ENCODE data around the gene FMO2. TPM values are rescaled to one million over a fixed set of nuclear protein-coding genes. Genes with fewer than 3 reads are reported as not detected.

Gene FMO2
- total and polyA plus RNA-seq, 4 donors: 5.2 to 165 (median 61.5) TPM

DNA sequence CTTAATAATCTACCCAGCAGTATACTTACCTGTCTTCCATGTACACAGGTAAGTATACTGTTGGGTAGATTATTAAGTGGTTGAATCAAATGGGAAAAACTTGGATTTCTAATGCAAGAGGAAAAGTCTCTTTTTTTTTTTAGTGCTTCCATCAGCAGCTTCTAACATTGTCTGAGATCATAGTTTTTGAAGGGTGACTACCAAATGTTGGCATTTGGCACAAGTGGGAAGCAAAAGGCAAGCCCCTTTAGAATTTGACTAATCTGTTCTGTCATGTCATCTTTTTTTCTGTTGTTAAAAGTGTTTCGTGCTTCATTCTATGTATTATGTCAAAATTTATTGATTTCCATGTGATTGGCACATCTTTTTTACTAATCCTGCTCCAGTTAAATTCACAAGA, 63.7 kb downstream of the FMO2 start:
- DNase-seq (no peak), ATAC-seq (ENCODE audit: insufficient read depth, low FRiP score) (no peak)
- Histone ChIP-seq H3K9ac (ENCODE audit: insufficient read depth in 1 of 2, low read length in 2 of 2) (no peak overlapping the region), H3K4me1 (ENCODE audit: control insufficient read depth in 5 of 5, insufficient read depth in 5 of 5, low read length in 5 of 5) (peaks cover 0 to 7% (median 0%) of the 10 kb centered on the region in 5 donors), H3K4me3 (no peak overlapping the region), H3K36me3 (ENCODE audit: control insufficient read depth in 4 of 4, insufficient read depth in 4 of 4, low read length in 4 of 4) (peaks cover 0 to under 1% (median 0%) of the 10 kb centered on the region in 4 donors), H3K27ac (ENCODE audit: low read depth in 1 of 2, low read length in 1 of 2) (no peak overlapping the region), H3K9me3 (ENCODE audit: control insufficient read depth in 4 of 4, insufficient read depth in 3 of 4, low read length in 3 of 4) (peaks cover 0 to 3% (median 0%) of the 10 kb centered on the region in 4 donors), H3K27me3 (ENCODE audit: control insufficient read depth in 3 of 3, insufficient read depth in 3 of 3, low read length in 2 of 3) (no peaks in the 10 kb centered on the region)
- no peak for TF ChIP-seq CTCF (IDR thresholded peaks at IDR 0.05; ENCODE audit: control extremely low read depth, extremely low read depth)
- 0 to 86% methylated on average over 1 of the region's 1 CpG for WGBS, 2 donors

- Histone ChIP-seq H3K9ac (ENCODE audit: insufficient read depth in 1 of 2, low read length in 2 of 2) (peak overlapping the region in 1 of 2 donors; percentile 60), H3K27me3 (ENCODE audit: control insufficient read depth in 3 of 3, insufficient read depth in 3 of 3, low read length in 2 of 3) (no peaks in the 10 kb centered on the region), H3K27ac (ENCODE audit: low read depth in 1 of 2, low read length in 1 of 2) (no peak overlapping the region), H3K9me3 (ENCODE audit: control insufficient read depth in 4 of 4, insufficient read depth in 3 of 4, low read length in 3 of 4) (peaks cover 0 to 3% (median 0%) of the 10 kb centered on the region in 4 donors), H3K4me1 (ENCODE audit: control insufficient read depth in 5 of 5, insufficient read depth in 5 of 5, low read length in 5 of 5) (peaks cover 0 to 9% (median 0%) of the 10 kb centered on the region in 5 donors), H3K4me3 (no peak overlapping the region), H3K36me3 (ENCODE audit: control insufficient read depth in 4 of 4, insufficient read depth in 4 of 4, low read length in 4 of 4) (no peaks in the 10 kb centered on the region)
- ATAC-seq (ENCODE audit: insufficient read depth, low FRiP score) (no peak), DNase-seq (peak in 1 of 3 donors; percentile 26)
- TF ChIP-seq CTCF (IDR thresholded peaks at IDR 0.05; ENCODE audit: control extremely low read depth, extremely low read depth): no peak
- 87 to 90% methylated on average over 3 of the region's 3 CpGs for WGBS, 2 donors
Observed at GRCh38 chr1:171250263-171250662, 65.2 kb downstream of the FMO2 start.

- peak; percentile 67 for ATAC-seq (ENCODE audit: insufficient read depth, low FRiP score)
- H3K4me3 ChIP-seq: peak overlapping the region; percentile 36
- no peaks in the 10 kb centered on the region for H3K27me3 ChIP-seq (ENCODE audit: control insufficient read depth in 3 of 3, insufficient read depth in 3 of 3, low read length in 2 of 3)
- H3K36me3 ChIP-seq (ENCODE audit: control insufficient read depth in 4 of 4, insufficient read depth in 4 of 4, low read length in 4 of 4): no peaks in the 10 kb centered on the region
- DNase-seq: peak; percentile 77 to 88 (median 84)
- H3K9ac ChIP-seq (ENCODE audit: insufficient read depth in 1 of 2, low read length in 2 of 2): peak overlapping the region; percentile 72 to 84
- 5 to 6% methylated on average over 34 of the region's 34 CpGs for WGBS, 2 donors
- H3K27ac ChIP-seq (ENCODE audit: low read depth in 1 of 2, low read length in 1 of 2): no peak overlapping the region
- TF ChIP-seq CTCF (IDR thresholded peaks at IDR 0.05; ENCODE audit: control extremely low read depth, extremely low read depth): peak; percentile 6
- peaks cover 0 to 12% (median 0%) of the 10 kb centered on the region in 5 donors for H3K4me1 ChIP-seq (ENCODE audit: control insufficient read depth in 5 of 5, insufficient read depth in 5 of 5, low read length in 5 of 5)
- H3K9me3 ChIP-seq (ENCODE audit: control insufficient read depth in 4 of 4, insufficient read depth in 3 of 4, low read length in 3 of 4): peaks cover 0 to 3% (median 0%) of the 10 kb centered on the region in 4 donors
Observed at GRCh38 chr1:171251042-171251951, 66.2 kb downstream of the FMO2 start.
